Thyroid gland (tissue), 4 donors: ENCODE measurements around the gene IER2. TPM values are rescaled to one million over a fixed set of nuclear protein-coding genes. Genes with fewer than 3 reads are reported as not detected.
"Not testable (repeated sequence)": the region's sequence is repeated elsewhere in the genome, so short reads cannot be mapped to it uniquely, and the experiment has no call there.

ENCODE experiments used
- DNase-seq, 2 donors: peaks; one replicate each; pipeline ENCODE4 v3.0.0-alpha.2; 2019
- H3K27ac ChIP-seq, 3 donors: fragments of 200-600 bp; sonication (generic); 1 replicate in 2 of 3; 2 replicates in 1 of 3; pipeline ENCODE4 v1.5.1; 2016 to 2019; ENCODE audit warnings: mild to moderate bottlenecking in 1 of 3, moderate library complexity in 1 of 3
- H3K27me3 ChIP-seq: fragments of 200-600 bp; sonication (generic); one replicate; pipeline ENCODE4 v1.5.1; 2019
- H3K36me3 ChIP-seq, 2 donors: fragments of 200-600 bp; sonication (generic); one replicate each; pipeline ENCODE4 v1.5.1; 2016 to 2019
- H3K4me1 ChIP-seq, 2 donors: fragments of 200-600 bp; sonication (generic); one replicate each; pipeline ENCODE4 v1.5.1; 2017 to 2019
- H3K4me3 ChIP-seq, 3 donors: fragments of 200-600 bp; sonication (generic); replicated peaks in 1 of 3; 1 replicate in 2 of 3; 2 replicates in 1 of 3; pipeline ENCODE4 v1.5.1; 2016; ENCODE audit warnings: mild to moderate bottlenecking in 1 of 3
- H3K9me3 ChIP-seq: fragments of 200-600 bp; sonication (generic); one replicate; pipeline ENCODE4 v1.5.1; 2017
- POLR2A ChIP-seq, 2 donors: fragments of 450-650 bp; IDR thresholded peaks; one replicate each; pipeline ENCODE4 v1.6.1; 2017; ENCODE audit warnings: antibody characterized with exemption in 2 of 2, mild to moderate bottlenecking in 2 of 2, moderate library complexity in 1 of 2
- WGBS, 2 donors: methylation state at CpG; one replicate each; pipeline ENCODE4 v1.1.5; 2017; 5-methylcytosine and 5-hydroxymethylcytosine counted together
- intact Hi-C: fragments of 100-400 bp; cut with DNase I; formaldehyde crosslinking; loops from one replicate; pipeline ENCODE4 v1.15.1; 2023
- total RNA-seq, 4 donors: library from RNA; depleted of rRNA; stranded (reverse); fragments of >200 nt; gene quantifications; one replicate each; pipeline ENCODE4 v1.2.3, GENCODE V29; 2016
- TF ChIP-seq, protein P1 (sequence below), 6 experiments: fragments of 200-600 bp in 3 of 6; fragments of 450-650 bp in 3 of 6; sonication (generic) in 3 of 6; IDR thresholded peaks; one replicate each; pipeline ENCODE4 v1.5.1; 2016 to 2019; ENCODE audit warnings: antibody characterized with exemption in 6 of 6, mild to moderate bottlenecking in 2 of 6, inconsistent platforms in 1 of 6, moderate library complexity in 1 of 6

The IER2 gene
- total RNA-seq, 4 donors from 2014 or later, result 55.0 to 139 (median 65.9) TPM

GRCh38 chr19:13190781-13191540, 40.8 kb downstream of the IER2 start:
- 75 to 77% methylated on average over 14 to 19 of the region's 19 CpGs for WGBS, 2 donors

DNA sequence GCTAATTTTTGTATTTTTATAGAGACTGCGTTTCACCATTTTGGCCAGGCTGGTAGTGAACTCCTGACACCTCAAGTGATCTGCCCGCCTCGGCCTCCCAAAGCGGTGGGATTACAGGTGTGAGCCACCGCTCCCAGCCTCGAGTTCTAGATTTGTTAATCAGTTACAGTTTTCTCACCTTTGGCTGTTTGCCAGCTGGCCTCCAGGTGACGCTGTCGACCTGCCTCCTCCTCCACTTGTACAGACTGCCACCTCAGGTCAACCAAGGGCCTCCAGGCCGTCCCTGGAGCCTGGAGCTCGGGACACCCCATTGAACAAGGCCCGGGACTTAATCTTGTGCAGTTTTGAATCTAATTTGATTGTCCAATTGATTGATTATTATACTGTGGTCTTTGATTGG, 45.5 kb downstream of the IER2 start:
- Histone ChIP-seq H3K4me3 (no peak overlapping the region), H3K9me3 (no peaks in the 10 kb centered on the region), H3K27me3 (no peaks in the 10 kb centered on the region), H3K4me1 (no peaks in the 10 kb centered on the region), H3K36me3 (no peaks in the 10 kb centered on the region), H3K27ac (no peak overlapping the region)
- intact Hi-C loops, result loop anchor here (10.0 kb wide), 1 partner anchor 69 kb away; no protein-coding TSS in a partner anchor
- no peak for TF ChIP-seq POLR2A (IDR thresholded peaks at IDR 0.05)
- TF ChIP-seq, protein P1, sequence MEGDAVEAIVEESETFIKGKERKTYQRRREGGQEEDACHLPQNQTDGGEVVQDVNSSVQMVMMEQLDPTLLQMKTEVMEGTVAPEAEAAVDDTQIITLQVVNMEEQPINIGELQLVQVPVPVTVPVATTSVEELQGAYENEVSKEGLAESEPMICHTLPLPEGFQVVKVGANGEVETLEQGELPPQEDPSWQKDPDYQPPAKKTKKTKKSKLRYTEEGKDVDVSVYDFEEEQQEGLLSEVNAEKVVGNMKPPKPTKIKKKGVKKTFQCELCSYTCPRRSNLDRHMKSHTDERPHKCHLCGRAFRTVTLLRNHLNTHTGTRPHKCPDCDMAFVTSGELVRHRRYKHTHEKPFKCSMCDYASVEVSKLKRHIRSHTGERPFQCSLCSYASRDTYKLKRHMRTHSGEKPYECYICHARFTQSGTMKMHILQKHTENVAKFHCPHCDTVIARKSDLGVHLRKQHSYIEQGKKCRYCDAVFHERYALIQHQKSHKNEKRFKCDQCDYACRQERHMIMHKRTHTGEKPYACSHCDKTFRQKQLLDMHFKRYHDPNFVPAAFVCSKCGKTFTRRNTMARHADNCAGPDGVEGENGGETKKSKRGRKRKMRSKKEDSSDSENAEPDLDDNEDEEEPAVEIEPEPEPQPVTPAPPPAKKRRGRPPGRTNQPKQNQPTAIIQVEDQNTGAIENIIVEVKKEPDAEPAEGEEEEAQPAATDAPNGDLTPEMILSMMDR (IDR thresholded peaks at IDR 0.05), result no peak
- WGBS, 2 donors, result 70 to 77% methylated on average over 7 to 11 of the region's 11 CpGs
- DNase-seq, result peak; percentile 26 to 34

More at GRCh38 chr19:13190781-13191540, 40.8 kb downstream of the IER2 start:
- no peaks in the 10 kb centered on the region for H3K27me3 ChIP-seq
- H3K4me3 ChIP-seq, result no peak overlapping the region
- no peak overlapping the region for H3K27ac ChIP-seq
- no peaks in the 10 kb centered on the region for H3K4me1 ChIP-seq
- DNase-seq, result no peak
- intact Hi-C loops, result loop anchor here (10.0 kb wide), 1 partner anchor 74 kb away; no protein-coding TSS in a partner anchor
- H3K36me3 ChIP-seq, result no peaks in the 10 kb centered on the region
- no peaks in the 10 kb centered on the region for H3K9me3 ChIP-seq
- TF ChIP-seq, protein P1 (IDR thresholded peaks at IDR 0.05), result no peak
- no peak for TF ChIP-seq POLR2A (IDR thresholded peaks at IDR 0.05)

- intact Hi-C loops, result loop anchor here (10.0 kb wide), 1 partner anchor 66 kb away; no protein-coding TSS in a partner anchor
- no peak for DNase-seq
Measured at GRCh38 chr19:13198634-13199033, 48.4 kb downstream of the IER2 start.

GRCh38 chr19:13202112-13202511, 51.9 kb downstream of the IER2 start:
- H3K27ac ChIP-seq, DNase-seq, H3K4me1 ChIP-seq, H3K4me3 ChIP-seq, H3K27me3 ChIP-seq, H3K9me3 ChIP-seq, intact Hi-C loops, H3K36me3 ChIP-seq: not testable (repeated sequence)
- WGBS, 2 donors, result 95 to 97% methylated on average over 7 of the region's 7 CpGs

More at GRCh38 chr19:13198634-13199033, 48.4 kb downstream of the IER2 start:
- H3K36me3 ChIP-seq, result no peaks in the 10 kb centered on the region
- no peak overlapping the region for H3K4me3 ChIP-seq
- TF ChIP-seq POLR2A (IDR thresholded peaks at IDR 0.05), result no peak
- no peaks in the 10 kb centered on the region for H3K27me3 ChIP-seq
- H3K9me3 ChIP-seq, result no peaks in the 10 kb centered on the region
- H3K4me1 ChIP-seq, result no peaks in the 10 kb centered on the region
- no peak overlapping the region for H3K27ac ChIP-seq
- 88 to 91% methylated on average over 18 of the region's 18 CpGs for WGBS, 2 donors

Other genes with a start within 250 kb of the IER2 start
- not detected for gene SYCE2, start 231.1 kb upstream of the IER2 start, total RNA-seq
- gene FARSA, start 216.7 kb upstream of the IER2 start, total RNA-seq, result 10 to 100 TPM; 43.5 to 61.5 (median 53.4) TPM
- 1,000 to 10,000 TPM; 1,892 to 4,270 (median 2,942) TPM for gene CALR, start 211.8 kb upstream of the IER2 start, total RNA-seq
- gene RAD23A, start 204.5 kb upstream of the IER2 start, total RNA-seq, result 100 to 1,000 TPM in 2 of 4 donors, 10 to 100 TPM in 2; 72.0 to 128 (median 101) TPM
- 10 to 100 TPM; 31.8 to 68.3 (median 55.2) TPM for gene GADD45GIP1, start 193.2 kb upstream of the IER2 start, total RNA-seq
- under 1 TPM in 2 of 4 donors, not detected in 2; 0.40 to 0.45 TPM for gene DAND5, start 180.8 kb upstream of the IER2 start, total RNA-seq
- 10 to 100 TPM; 38.8 to 70.2 (median 62.4) TPM for gene NFIX, start 154.9 kb upstream of the IER2 start, total RNA-seq
- 10 to 100 TPM in 1 of 4 donors, 1 to 10 TPM in 3; 4.2 to 10.9 (median 7.7) TPM for gene LYL1, start 47.6 kb upstream of the IER2 start, total RNA-seq
- 10 to 100 TPM; 23.9 to 31.3 (median 29.1) TPM for gene TRMT1, start 33.7 kb upstream of the IER2 start, total RNA-seq
- gene NACC1, start 32.1 kb upstream of the IER2 start, total RNA-seq, result 10 to 100 TPM; 16.9 to 67.7 (median 43.0) TPM
- gene STX10, start within 50 bp of the IER2 start, total RNA-seq, result 10 to 100 TPM; 39.2 to 91.9 (median 56.5) TPM